ENCODE results near the gene SNTG2.

SNTG2 gene

DNA sequence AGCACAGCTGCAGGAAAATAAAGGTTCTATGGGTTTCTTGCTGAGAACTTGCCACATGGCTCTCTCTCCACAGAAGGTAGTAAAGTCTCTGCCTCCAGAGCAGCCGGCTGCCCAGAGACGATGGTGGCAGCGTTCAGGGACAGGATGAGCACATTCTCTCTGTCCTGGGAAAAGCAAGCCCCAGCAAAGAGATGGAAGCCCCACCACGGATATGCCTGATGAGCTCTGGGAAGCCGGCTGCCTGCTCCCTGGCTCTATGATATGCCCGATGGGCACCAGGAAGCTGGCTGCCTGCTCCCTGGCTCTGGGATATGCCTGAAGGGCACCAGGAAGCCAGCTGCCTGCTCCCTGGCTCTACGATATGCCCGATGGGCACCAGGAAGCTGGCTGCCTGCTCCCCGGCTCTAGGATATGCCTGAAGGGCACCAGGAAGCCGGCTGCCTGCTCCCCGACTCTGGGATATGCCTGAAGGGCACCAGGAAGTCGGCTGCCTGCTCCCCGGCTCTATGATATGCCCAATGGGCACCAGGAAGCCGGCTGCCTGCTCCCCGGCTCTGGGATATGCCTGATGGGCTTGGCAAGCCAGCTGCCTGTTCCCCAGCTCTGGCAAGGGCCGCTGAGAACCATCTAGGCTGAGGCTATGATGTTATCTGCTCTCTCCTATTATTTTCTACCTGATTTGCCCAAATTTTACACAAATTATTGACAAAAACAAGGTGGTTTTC lies 21.5 kb upstream of the SNTG2 start:
- no peak for DNase-seq

DNA sequence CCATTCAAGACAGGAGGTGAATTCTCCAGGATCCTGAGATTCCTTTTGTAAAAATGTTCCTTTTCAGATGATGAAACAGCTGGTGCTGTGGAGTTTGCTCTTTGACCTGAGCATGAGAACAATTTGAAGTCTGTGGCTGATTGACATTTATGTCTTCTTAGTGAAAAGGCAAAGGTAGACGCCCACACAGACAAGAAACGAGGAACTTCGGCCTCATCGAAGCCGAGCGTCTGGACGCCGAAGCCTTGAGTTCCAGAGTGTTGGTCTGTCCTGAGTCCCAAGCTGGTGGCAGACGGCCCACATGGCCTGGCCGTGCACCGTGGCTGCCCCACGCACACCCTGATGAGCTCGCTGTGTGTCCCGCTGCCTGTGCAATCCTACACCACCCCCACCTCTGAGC lies 20.7 kb upstream of the SNTG2 start:
- DNase-seq: no peak

DNA sequence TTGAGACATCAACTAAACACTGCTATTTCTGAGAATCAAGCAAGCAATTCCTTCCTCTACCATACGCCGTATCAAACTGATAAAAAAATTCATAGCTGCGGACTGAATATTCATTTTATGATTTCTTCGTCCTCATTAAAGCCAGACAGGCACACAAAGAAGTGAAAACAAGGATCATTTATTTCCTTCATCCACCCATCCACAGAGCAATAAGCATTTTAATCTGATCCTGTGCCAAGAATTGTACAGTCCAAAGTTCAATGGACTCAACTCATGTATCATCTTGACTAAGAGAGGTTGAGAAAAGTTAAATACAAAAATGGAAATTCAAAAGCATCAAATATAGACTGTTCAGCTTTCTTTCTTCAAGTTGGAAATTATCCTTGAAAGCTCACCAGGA lies 19.7 kb upstream of the SNTG2 start:
- no peak for DNase-seq

DNA sequence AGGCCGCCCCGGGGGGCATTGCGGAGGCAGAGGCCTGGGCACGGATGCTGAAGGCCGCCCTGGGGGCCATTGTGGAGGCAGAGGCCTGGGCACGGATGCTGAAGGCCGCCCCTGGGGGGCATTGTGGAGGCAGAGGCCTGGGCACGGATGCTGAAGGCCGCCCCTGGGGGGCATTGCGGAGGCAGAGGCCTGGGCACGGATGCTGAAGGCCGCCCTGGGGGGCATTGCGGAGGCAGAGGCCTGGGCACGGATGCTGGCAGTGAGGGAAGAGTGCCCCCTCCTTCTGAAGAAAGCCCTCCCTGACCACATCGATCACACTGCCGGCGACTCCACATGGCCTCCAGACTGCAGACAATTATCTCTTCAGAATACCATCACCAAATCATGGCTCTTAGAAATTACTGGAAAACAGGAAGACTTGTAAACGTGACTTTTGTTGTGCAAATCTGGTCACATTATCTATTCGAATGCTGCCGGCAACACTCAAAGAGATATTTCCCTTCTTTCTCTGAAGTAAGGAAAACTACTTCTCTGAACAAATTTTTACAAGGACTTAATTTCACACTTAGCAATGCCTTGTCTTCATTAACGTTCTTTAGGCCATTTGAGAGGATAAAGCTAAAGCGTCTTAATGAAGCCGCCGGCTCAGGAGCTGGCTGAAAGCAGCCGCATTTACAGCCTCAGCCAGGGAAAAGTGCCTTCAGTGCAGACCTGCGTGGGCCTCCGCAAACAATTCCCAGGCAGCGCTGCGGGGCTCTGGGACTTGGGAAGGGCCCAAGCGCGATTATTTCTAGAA lies 18.1 kb upstream of the SNTG2 start:
- no peak for DNase-seq

DNA sequence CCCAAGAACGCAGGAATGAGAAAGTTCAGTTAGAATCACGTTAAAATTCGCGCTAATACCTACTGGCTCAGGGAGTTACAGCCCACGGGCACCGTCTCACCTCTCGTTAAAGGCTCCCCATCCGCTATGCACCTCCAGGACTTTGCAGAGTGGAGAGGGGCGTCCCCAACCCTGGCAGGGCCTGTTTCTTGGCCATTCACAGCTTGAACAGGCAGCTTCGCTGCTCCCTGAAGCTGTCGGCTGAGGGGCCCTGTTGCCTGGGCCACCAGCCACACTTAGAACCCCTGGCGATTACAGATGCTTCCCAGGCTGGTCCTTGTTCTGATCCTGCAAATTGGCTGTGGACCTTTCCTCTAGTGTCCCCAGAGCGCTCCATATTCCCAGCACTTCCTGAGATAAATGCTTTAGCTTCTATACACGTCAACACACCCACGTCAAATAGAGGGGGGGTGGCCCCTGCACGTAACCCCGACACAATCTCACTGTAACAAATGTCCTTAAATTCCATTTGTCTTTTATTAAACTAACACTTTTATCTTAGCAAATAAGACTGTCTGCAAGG lies 16.8 kb upstream of the SNTG2 start:
- no peak for DNase-seq

DNA sequence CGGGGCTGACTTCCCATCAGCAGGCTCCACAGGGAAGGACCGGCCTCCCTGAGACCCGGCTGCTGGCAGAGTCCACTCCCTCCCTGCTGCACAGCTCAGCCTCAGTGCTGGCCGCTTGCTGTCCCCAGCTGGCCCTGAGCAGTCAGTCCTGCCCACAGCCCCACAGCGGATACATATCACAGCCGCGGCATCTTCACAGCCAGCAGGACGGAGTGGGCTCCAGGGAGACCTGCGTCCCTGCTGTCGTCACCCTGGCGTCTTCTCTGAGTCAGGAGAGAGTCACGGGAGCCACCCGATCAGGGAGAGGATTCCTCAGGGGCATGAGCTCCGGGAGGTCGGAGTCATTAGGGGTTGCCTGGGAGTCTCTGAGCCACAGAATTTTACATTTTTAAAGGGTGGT lies 13.1 kb upstream of the SNTG2 start:
- DNase-seq: no peak

DNA sequence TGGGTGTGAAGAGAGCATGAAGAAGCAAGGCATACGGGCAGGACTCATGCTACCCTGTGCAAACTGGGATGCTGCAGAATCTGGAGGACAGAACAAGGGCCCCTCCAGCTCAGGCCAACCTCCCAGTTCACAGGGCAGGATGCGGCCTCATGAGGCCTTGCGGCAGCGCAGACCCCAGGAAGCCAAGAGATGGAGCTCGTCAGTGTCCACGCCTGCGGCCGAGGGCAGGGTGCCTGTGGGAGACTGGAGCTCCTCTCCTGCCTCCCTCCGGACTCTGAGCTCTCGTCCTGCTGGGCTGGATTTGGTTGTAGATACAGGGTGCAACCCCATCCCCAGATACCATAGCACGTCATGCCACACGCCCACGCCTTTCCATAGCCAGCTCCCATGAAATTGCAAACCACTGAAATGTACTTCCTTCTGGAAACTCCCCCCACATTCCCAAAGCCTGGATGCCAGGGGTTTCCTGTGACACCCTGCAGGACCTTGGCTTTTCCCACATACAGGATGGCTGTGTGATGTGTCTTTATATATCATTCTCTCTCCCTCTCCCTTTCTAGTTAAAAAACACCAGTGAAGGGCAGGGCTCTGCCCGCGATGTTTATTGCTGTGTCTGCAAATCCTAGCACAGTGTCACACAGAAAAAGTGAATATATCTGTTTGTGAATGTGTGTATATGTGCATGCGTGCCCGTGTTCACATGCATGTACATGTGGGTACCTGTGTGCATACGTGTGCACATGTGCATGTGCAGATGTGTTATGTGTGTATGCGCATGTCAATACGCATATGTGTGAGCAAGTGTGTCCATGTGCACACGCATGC lies 12.3 kb upstream of the SNTG2 start:
- DNase-seq: no peak

DNA sequence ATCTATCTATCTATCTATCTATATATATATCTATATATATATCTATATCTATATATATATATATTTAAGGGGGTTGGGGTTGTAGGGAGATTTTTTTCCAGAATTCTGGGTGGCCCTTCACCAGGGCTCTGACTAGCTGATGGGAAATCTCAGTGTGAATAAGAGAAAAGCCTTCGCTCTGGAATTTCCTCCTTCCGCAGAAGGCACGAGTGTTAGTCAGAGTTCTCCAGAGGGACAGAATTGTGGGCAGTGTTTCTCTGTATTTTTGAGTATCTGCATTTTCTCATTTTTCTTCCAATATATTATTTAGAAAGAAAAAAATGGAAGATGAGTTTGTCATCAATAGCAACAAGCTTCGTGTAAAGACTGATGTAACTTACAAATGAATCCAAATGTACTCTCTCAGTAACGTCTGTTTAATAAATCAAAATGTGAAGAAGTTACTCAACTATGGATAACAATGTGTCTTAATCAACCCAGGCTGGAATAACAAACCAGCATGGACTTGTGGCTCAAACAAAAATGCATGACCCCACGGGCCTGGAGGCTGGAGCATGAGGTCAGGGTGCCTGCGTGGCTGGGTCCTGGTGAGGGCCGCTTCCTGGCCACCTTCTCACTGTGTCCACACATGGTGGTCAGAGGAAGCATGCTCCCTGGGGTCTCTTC lies 10.6 kb upstream of the SNTG2 start:
- no peak for DNase-seq

DNA sequence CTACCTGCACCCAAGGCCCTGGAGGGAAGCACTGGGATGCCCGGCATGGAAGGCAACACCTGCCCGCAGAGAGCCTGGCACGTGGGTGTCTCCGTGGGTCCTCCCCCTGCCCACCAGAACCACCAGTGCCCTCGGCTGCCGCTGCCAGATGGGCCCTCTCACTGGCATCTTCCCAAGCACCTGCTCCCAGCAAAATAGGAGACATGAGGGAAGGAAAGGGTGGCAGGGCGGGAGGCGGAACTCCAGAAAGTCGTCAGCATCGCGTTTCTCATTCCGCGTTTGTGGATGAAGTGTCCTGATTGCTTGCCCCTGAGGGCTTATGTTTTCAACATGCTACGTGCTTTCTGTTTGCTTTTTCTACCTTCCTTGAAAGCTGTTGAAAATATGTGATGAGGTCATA lies 8.8 kb upstream of the SNTG2 start:
- DNase-seq: no peak

DNA sequence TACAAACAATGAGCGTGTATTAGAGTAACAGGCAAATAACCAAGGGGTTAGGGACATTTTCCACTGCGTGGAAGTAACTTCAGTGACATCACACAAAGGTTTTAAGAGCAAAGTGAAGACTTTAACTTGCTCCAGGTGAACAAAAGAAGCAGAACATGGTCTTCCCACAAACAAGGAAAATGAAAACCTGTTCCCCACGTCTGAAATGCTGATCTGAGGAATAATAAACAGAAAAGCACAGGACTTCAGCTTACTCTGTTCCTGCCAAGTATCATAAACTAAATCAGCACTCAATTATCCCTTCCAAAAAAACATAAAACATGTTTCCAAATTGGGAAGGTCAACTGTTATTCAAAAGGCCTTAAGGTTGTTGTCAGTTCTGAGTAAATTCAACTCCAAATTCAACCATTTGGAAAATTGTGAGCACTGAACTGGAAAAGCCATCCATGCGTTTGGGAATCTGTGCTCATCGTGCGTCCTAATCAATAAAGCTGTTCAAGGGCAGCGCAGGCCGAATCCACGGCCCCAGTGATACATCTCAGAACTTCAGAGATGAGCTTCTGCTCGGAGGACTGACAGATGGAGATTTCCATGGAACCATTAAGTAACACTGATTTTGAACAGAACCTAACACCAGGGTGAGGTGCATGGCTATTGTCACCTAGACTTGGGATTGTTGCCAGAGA lies 7.7 kb upstream of the SNTG2 start:
- no peak for DNase-seq

DNA sequence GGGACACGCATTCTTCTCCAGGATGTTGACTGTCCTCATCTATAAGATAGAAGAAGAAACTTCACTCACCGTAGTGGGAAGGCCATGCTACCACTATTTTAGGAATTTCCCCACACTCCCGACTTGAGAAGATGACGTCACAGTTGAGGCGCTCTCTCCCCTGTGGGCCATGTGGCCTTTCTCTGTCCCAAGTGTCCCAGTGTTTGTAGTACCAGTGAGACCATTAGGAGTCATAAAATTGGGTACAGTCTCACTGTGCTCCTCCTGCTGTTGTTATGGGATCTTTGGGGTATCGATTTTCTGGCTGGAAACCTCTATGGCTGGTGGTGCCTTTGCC lies 7.2 kb upstream of the SNTG2 start:
- DNase-seq: no peak

DNA sequence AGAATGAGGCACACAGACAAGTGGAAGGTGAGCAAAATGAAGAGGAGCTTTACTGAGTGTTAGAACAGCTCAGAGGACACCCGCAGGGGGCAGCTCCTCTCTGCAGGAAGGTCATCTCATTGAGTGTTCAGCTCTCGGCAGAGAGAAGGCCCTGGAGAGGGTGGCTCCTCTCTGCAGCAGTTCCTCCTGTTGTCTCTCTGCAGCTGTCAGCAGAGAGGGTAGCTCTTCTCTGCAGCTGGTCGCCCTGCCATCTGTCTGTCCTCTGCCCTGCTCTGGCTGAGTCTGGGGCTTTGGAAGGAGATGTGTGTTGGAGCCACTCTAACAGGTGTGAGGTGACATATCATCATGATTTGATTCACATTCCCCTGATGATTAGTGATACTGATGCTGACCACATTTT lies 6.8 kb upstream of the SNTG2 start:
- no peak for DNase-seq

DNA sequence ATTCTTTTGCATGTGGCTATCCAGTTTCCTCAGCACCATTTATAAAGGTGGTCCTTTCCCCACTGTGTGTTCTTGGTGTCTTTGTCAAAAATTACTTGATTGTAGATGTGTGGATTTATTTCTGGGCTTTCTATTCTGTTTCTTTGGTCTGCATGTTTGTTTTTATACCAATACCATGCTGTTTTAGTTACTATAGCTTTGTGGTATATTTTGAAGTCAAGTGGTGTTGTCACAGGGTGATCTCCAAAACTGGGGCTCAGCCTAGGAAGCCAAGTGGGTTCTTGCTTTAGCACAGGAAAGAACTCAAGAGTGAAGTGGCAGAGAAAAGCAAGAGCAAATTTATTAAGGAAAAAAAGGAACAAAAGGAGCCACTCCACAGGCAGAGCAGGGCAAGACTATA lies 6.0 kb upstream of the SNTG2 start:
- no peak for DNase-seq

DNA sequence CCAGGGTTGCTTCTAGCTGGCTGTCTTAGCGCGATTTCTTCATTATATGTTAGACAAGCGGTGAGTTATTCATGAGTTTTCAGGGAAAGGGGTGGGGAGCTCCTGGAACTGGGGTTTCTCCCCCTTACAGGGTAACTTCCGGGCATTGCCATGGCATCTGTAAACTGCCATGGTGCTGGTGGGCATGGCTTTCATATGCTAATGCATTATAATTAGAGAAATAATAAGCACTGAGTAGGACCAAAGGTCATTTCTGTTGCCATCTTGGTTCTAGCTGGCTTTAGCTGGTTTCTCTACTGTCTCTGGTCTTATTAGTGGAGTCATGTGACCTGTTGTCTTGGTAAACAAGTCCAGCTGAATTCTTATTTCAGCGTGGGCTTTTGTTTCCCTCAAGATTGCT lies 5.5 kb upstream of the SNTG2 start:
- DNase-seq: no peak

DNA sequence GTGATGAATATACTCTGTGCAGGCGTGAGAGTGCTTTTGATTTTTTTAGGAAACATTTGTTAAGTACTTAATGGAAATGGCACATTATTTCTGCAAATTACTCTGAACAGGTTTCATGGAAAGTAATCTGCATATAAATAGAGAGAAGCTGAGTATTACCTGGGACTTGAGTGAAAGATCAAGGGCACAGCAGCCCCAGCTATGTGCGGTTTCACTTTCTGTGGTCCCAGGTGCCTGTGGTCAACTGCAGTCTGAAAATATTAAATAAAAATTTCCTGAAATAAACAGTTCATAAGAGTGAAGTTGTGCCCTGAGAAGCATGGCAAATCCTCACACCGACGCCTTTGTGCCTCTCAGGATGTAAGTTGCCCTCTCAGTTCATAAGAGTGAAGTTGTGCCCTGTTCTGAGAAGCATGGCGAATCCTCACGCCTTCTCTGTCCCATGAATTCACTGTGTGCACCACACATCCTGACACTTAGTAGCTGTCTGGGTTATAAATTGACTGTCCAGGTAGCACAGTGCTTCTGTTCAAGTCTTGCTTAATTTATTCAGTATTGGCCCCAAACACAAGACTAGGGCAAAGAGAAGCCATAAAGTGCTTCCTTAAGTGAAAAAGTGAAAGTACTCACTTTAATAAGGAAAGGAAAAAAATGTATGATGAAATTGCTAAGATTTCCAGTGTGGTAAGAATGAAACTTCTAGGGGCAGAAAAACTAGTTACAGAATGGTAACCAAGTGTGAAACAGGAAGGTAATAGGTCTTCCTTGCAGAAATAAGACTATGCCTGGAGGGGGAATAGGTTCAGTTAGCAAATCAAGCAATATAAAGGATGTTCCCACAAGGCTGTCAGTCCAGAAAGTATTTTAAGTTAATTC lies 4.3 kb upstream of the SNTG2 start:
- DNase-seq: peak; percentile 3

DNA sequence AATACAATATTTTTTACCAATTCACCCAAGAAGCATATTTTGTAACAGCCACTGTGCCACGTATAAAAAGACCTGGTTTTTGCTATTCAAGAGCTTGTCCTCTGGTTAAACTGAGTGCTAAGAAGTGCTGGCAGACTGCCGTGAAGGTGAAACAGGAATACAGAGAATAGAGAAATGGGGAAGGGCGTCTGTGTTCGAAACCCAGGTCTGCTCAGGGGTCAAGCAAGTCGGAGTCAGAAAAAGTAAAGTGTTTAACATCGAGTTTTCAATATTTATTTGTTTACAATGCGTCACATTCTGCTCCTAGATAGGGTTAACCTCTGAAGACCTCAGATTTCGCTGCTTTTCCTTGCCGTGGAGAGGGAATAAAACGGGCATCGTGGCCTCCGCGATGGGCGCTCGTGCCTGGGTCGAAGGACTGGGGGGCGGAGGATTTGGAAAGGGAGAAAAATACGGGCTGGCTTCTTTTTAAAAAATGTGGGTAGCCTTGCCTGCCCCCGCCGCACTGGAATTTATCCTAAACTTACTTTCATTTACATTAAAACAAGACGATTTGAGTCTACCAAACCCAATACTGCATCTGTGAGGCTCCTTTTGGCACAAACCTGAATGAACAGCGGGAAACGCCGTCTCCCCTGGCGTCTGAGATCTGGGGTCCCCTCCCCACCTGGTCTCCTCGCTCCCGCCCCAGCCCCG lies 1.1 kb upstream of the SNTG2 start:
- DNase-seq: no peak

DNA sequence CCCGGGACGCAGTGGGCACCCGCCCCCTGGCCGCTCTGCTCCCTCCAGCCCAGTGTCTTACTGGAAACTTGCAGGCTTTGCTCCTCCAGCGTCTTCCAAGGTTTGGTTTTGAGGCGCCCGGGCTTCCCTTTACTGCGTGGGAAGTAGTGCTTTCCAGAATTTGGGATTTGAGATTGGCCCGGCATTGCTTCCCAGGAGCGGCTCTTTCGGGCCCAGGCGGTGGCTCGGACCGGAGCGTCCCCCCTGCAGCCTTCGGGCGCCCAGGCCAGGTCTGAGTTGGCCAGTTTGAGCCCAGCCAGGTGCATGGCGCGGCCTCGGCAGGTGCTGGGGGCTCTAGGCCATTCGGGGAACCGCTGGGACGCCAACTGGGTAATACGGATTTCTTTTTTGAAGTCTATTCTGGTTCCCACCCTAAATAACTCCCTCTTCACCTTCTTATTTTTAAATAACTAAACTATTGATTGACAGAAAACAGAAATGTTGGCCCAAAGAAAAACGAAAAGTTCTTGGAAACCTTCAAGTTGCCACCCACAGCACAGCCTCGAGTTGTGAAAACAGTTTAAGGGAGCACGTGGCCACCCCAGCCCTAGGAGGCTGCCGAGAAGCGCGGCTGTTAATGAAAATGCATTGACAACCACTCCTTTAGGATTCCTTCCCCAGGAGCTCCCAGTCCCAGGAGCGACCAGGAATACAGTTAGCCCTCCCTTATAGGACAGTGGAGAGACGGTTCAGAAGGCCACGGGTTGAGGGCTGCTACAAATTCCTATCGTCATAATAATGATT lies 766 bp downstream of the SNTG2 start:
- no peak for DNase-seq

DNA sequence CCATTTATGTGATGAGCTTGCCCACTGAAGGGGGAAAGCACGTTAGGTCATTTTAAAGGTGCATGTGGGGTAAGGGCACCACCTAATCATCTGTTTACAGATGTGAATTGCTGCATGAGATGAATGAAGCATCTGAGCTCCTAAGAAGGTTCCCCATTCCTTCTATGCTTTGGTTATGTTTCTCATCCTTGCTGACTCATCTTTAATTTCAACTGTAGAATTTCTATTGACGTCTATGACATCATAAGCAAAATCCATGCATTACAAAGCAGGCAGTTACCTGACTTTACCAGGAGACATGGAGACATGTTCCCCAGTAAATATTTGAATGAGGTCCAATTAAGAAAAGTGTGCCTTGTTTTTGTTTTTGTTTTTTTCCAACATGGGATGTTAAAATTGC lies 2.8 kb downstream of the SNTG2 start:
- no peak for DNase-seq

DNA sequence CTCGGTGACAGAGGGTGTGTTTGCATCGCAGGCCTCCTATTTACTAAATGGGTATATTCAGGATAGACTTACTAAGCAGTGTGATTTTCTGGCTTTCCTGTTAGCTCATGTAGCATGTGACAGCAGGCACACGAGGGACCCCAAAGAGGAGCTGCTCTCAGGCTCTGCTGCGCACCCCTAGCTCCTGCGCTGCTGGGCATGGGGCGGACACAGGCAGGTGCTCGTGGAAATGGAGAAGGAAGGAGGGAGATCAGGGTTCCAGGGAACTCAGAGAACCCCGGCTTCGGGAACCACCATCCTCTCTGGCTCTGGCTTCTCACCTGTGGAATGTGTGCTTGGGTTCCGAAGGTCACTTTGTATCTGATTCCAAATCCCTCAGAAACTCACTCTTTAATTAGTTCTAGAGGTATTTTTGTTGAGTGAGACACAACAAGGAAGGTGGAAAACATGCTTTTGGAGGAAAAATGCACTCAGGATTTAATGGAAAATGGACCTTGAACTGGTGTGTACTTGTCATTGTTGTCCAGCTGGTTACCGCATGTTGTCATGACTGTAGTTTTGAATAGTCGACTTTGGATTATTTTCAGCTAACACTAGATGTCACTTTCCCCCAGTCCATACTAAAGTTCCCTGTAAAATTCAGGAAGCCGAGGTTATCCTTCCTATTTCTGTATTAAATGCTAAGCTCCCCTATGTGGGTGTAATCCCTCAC lies 3.5 kb downstream of the SNTG2 start:
- peak; percentile 1 for DNase-seq

Measured in OCI-M1 (cell line).